NCI-H1417 (cell line): ENCODE results near the gene VWA3B.
"Not testable (repeated sequence)": the region's sequence is repeated elsewhere in the genome, so short reads cannot be mapped to it uniquely, and the experiment has no call there.

ENCODE experiments used
- DNase-seq, 3 experiments: peaks; one replicate each; lab custom pipeline; 2025; lab: John Stamatoyannopoulos, UW

VWA3B gene

DNA sequence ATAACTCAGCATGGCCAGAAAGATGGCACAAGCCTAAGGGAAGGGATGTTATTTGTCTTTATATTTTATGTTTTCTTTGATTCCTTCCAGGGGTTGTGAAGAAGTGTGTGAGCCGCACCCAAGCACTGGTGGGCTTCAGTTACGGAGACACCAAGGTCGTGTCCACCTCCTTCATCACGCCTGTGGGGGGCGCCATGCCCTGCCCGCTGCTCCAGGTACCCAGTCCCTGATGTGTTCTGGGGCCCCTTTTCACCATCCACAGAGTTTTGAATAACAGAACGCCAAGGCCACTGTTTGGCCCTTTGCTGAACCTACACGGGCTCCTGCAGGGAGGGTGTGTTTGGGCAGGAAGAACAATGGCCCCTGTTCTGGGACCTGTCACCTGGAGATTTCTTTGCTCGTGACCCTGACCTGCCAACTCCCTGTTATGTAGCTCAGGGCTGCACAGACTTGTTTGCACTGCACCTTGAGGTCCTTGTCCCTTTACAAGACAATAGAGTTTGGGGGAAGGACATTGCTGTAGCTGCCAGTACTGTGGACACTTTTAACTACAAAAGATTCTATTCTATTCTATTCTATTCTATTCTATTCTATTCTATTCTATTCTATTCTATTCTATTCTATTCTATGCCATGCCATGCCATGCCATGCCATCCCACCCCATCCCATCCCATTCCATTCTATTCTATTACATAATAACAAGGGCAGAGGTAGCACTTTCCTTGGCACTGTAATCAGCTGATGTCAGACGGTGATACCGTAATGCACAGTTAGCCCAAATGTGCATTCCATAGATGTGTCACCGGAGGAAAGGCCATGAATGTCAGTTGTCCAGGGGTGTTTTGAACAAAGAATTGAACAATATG is 211.1 kb downstream of the VWA3B start:
- no peak for DNase-seq

- DNase-seq, result no peak
Measured at GRCh38 chr2:98298683-98299164, 211.8 kb downstream of the VWA3B start.

- no peak for DNase-seq
Measured at GRCh38 chr2:98299211-98299905, 212.4 kb downstream of the VWA3B start.

DNA sequence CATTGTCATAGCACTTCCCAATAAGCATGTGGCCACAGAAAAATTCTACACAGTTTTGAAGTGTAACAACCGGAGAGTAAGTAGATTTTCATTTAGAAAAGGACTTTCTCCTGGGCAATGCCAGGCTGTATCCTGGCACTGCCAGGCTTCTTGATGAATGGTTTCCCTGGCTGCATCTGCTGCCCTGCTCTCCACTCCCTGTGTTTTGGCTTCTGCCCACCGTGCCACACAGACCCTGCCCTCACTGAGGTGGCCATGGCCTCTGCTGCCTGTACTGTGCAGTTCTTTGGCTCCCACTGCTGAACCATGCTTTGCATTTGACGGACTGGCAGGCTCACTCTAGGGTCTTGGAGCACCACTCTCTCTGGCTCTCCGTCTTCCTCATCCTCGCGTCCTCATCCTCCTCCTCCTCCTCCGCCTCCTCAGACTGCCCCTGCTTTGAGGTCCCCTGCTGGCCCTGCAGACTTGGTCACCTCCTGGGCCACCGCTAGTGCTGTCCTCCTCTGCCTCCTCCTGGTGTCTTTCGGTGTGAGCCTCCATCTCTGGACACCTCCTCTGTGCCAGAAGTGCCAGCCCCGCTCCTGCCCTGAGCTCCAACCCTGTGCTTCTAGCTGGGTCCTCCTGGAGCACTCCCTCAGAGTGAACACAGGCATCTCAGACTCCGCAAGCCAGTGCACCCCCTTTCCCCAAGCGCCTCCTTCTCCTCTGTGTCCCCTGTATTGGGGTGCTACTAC is 213.3 kb downstream of the VWA3B start:
- DNase-seq, result no peak

GRCh38 chr2:98301469-98301868 is 214.5 kb downstream of the VWA3B start:
- no peak for DNase-seq

DNA sequence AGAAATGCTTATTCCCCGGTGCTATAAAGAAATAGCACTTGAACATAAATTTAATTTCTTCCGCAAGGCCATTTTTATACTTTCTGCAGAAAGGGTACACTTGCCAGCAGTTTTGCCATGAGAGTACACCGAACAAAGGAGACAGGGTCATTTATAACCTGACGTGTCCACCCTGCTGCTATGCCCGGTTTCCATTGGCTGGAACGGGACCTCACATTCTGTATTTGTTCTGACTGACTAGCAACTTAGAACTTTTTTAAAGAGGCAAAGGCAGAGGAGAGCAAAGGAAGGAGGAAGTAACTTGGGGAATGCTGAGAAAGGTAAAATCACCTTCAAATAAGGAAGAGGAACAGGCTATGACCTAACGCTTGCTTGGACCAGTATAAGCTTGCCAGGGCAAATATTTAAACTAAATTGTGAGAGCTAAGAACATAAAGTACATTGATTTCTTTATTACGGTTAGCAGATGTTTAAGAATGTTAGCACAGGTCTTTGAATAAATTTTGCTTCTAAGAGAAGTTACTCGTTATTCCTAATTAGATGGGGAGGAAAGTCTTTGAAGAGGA is 220.2 kb downstream of the VWA3B start:
- DNase-seq, result not testable (repeated sequence)

- DNase-seq, result peak in 1 of 3 experiments; percentile 6
Measured at GRCh38 chr2:98308068-98308467, 221.1 kb downstream of the VWA3B start.

DNA sequence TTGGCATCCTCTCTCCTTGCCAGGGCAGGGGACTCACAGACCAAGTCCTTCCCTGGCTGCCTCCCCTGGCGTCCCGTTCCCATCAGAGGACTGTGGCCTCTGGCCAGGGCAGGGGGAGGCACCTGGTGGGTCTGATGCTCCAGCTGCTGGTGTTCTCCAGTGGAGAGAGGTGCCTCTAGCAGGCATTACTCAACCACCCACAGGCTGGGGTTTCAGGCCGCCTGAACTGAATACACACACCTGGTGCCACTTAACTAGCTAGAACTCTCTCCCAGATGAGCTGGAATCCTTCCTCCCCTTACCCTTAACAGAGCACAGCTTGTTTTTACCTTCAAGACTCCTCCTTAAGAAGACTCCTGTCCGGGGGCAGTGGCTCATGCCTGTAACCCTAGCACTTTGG is 221.6 kb downstream of the VWA3B start:
- peak in 2 of 3 experiments; percentile 30 to 66 for DNase-seq

GRCh38 chr2:98309580-98309979 is 222.6 kb downstream of the VWA3B start:
- no peak for DNase-seq

DNA sequence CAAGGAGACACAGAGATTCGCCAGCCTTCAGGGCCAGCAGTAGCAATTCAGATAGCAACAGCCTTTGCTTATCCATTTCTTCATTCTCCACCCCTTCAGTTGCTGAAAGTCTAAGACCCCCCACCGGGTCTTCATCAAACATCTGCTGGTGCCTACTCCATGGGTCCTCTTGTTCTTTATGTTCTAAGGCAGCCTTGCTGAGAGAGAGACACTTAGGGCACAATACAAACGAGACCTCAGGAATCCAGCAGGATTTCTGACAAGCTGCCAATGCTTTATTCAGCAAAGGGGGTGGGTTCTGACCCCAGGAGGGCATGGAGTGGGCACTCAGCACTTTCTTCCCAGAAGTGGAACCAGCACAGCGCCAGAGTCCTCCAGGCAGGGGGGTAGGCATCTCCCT is 223.0 kb downstream of the VWA3B start:
- DNase-seq, result peak in 2 of 3 experiments; percentile 14 to 23

DNA sequence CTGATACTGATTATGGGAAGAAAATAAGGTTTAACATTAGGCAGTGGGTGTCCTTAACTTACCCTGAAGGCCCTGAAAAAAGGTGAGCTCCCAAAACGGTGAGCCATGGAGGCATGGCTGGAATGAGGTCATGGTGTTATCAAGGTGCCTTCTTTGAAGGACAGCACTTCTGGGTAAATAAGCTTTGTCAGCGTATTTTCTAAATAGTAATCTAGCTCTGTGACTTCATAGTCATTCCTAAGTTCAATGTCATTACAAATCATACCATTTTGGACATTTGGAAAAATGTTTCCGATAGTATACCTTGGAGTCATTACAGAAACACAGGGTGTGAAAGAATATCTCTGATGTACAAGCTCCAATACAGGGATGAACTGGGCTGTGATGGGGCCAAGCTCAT is 224.1 kb downstream of the VWA3B start:
- no peak for DNase-seq

DNA sequence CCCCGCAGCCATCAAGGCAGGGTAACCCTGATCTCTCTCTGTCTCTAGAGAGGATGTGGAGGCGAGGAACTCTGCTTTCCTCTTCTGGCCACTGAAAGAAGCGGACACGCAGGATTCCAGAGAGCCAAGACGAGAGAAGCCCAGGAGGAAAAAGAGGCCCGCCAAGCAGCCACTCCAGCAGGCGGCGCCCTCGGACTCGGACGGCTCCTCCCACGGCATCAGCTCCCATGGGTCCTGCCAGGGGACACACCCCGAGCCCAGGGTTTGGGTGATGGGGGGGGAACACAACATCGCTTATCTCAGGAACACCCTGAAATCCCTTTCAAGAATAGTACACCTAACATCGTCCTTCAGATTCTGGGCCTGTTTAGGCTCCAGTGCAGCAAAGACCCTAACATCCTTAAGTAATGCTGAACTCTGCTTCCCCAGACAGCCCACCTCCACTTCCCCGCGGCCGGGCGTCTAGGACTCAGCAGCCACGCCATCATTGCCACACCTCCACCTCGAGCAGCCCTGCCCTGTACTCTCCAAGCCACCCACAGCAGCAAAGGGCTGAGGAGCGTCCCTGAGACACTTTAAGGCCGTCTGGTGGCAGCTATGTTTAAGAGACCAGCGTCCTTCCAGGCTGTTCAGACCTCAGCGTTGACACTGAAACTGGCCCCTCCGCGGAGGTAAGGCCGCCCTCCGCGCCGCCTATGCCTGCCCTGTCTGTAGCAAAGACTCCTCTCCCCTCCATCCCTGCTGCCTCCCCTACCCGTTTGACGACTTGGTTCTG is 225.0 kb downstream of the VWA3B start:
- no peak for DNase-seq

DNA sequence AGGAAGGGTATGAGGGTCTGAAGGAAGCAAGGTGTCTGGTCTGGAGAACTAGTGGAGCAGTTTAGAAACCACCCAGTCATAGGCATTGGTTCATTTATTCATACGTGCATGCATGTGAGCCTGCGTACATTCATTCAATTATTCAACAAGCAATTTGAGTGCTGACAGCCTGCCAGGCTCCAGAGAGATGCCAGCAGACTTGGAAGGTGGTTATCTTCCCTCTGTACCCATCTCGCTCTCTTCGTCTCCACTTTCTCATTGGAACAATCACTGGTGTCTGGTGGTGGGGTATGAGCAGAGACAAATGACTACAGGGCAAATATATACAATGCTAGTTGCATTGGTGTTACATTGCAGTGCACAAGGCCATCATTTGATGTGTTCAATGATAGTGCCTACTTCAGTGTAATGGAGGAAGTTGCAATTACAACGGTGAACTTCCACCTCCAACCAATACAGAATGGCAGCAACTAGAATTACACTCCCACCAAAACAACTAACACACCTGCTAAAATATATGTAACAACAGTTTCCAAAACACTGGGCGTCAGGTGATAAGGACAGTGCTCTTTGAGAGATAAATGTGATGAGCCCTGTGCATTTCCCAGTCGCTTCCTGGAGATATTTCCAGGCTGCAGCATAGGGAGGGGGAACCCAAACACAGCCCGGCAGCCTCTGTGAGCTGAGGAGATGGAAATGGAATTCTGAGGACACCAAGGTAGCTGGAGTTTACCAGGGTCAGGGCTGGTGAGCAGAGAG is 226.7 kb downstream of the VWA3B start:
- DNase-seq, result no peak

GRCh38 chr2:98314251-98314650 is 227.3 kb downstream of the VWA3B start:
- DNase-seq, result no peak

DNA sequence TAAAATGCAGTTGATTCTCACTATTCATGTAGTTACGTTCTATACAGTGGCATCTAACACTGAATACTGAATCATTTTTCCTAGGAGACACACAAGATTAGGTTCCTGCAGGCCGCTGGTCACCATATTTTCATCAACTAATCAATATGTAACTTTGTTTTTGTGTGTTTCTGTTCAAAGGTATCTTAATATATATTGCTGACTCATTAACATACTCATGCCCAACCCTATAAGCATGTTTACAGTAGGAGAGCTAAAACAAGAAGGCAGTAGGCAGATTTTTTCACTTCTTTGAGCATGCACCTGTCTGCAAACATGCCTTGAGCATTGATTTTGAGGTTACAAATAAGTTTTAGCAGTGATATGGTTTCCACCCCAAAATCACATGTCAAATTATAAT is 229.0 kb downstream of the VWA3B start:
- DNase-seq, result no peak

GRCh38 chr2:98317214-98317613 is 230.2 kb downstream of the VWA3B start:
- DNase-seq, result no peak

GRCh38 chr2:98320171-98320570 is 233.2 kb downstream of the VWA3B start:
- DNase-seq, result not testable (repeated sequence)

DNA sequence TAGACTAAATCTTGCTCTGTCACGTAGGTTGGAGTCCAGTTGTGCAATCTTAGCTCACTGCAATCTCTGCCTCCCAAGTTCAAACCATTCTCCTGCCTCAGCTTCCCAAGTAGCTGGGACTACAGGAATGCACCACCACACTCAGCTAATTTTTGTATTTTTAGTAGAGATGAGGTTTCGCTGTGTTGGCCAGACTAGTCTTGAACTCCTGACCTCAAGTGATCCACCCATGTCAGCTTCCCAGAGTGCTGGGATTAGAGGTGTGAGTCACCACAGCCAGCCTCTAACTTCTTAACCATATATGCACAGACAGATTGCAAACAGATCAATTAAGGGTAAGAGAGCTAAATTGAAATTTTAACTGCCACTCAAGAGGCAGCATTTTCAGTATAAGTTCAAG is 237.2 kb downstream of the VWA3B start:
- DNase-seq, result no peak

GRCh38 chr2:98327776-98328175 is 240.8 kb downstream of the VWA3B start:
- no peak for DNase-seq

GRCh38 chr2:98329549-98329948 is 242.6 kb downstream of the VWA3B start:
- DNase-seq, result no peak

DNA sequence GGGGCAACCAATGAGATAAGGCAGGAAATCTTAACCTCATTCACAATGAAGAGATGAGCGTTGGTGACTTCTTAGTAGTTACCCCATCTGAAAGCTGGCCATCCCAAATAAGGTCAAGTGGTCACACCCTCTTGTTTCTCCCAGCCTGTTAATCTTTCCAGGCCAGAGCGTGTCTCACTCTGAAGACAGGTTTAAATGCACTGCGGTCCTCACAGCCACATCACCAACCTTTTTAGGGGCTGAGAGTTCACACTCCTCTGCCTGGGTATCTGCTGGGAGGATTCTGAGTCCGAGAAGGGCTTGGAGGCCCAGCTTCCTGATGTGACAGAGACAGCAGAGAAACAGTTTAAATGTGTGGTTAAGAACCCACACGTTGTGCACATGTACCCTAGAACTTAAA is 246.0 kb downstream of the VWA3B start:
- no peak for DNase-seq
